GM21786 (cell line): ENCODE data around the gene HPSE2.
A peak's percentile ranks its signal among the peaks of the same experiment; 100 is the strongest.

Experiments used
- ATAC-seq: cut with Tn5 transposase; IDR thresholded peaks from one replicate; pipeline ENCODE4 v1.9.1; 2021; ENCODE audit not compliant: unreplicated experiment

The HPSE2 gene

GRCh38 chr10:98470850-98471249 is 764.8 kb downstream of the HPSE2 start:
- ATAC-seq, result no peak

- ATAC-seq, result no peak
These were observed 766.4 kb downstream of the HPSE2 start for GRCh38 chr10:98469001-98469931.

- ATAC-seq, result peak; percentile 97
These were observed 767.9 kb downstream of the HPSE2 start for GRCh38 chr10:98467506-98468318.

GRCh38 chr10:98466861-98467505 is 768.7 kb downstream of the HPSE2 start:
- no peak for ATAC-seq

- ATAC-seq, result no peak
These were observed 769.8 kb downstream of the HPSE2 start for GRCh38 chr10:98465866-98466265.

- ATAC-seq, result no peak
These were observed 771.5 kb downstream of the HPSE2 start for GRCh38 chr10:98463976-98464754.

GRCh38 chr10:98463016-98463415 is 772.6 kb downstream of the HPSE2 start:
- ATAC-seq, result no peak

GRCh38 chr10:98461500-98461842 is 774.2 kb downstream of the HPSE2 start:
- ATAC-seq, result no peak

GRCh38 chr10:98460837-98461499 is 774.7 kb downstream of the HPSE2 start:
- ATAC-seq, result no peak

GRCh38 chr10:98458809-98459784 is 776.6 kb downstream of the HPSE2 start:
- ATAC-seq, result no peak

- no peak for ATAC-seq
These were observed 777.9 kb downstream of the HPSE2 start for GRCh38 chr10:98457721-98458120.

GRCh38 chr10:98456686-98457482 is 778.8 kb downstream of the HPSE2 start:
- no peak for ATAC-seq

GRCh38 chr10:98456043-98456570 is 779.5 kb downstream of the HPSE2 start:
- ATAC-seq, result no peak

GRCh38 chr10:98453729-98454128 is 781.9 kb downstream of the HPSE2 start:
- no peak for ATAC-seq

- ATAC-seq, result no peak
These were observed 785.0 kb downstream of the HPSE2 start for GRCh38 chr10:98450618-98451017.

GRCh38 chr10:98449287-98449686 is 786.4 kb downstream of the HPSE2 start:
- ATAC-seq, result no peak

- ATAC-seq, result peak; percentile 79
These were observed 788.9 kb downstream of the HPSE2 start, which contains the start of gene HPS1 for GRCh38 chr10:98446661-98447221. Gene HPS1 (minus strand): TSS chr10:98446935. CDS start chr10:98443240, 3,695 bp downstream.
